Measurements from ENCODE around the gene UMPS. TPM values are rescaled to one million over a fixed set of nuclear protein-coding genes. Genes with fewer than 3 reads are reported as not detected.

The UMPS gene
- total RNA-seq: 72.3 TPM

GRCh38 chr3:124730129-124730940, at the start of gene UMPS:
Gene UMPS (plus strand): TSS chr3:124730452. CDS start chr3:124730472, 20 bp downstream.

Other genes with a start within 250 kb of the UMPS start
- 79.6 TPM for gene ITGB5, start 156.9 kb downstream of the UMPS start, total RNA-seq
- not detected for gene MUC13, start 204.3 kb downstream of the UMPS start, total RNA-seq

Data from camera-type eye (tissue), 1 donor.